Endothelial cell (in vitro differentiated cells): ENCODE data around the gene TBC1D5. TPM values are rescaled to one million over a fixed set of nuclear protein-coding genes. Genes with fewer than 3 reads are reported as not detected.

ENCODE experiments used
- DNase-seq: peaks from one replicate; pipeline ENCODE4 v3.0.0; 2021; ENCODE audit warnings: low spot score
- H3K27ac Mint-ChIP-seq: one replicate; pipeline ENCODE4 v1.8.0; 2021; ENCODE audit warnings: mixed read lengths, inconsistent platforms; ENCODE audit not compliant: unreplicated experiment
- H3K27me3 Mint-ChIP-seq: one replicate; pipeline ENCODE4 v1.8.0; 2021; ENCODE audit warnings: mild to moderate bottlenecking, moderate library complexity, mixed read lengths, inconsistent platforms; ENCODE audit not compliant: unreplicated experiment
- H3K36me3 Mint-ChIP-seq: one replicate; pipeline ENCODE4 v1.8.0; 2021; ENCODE audit warnings: mild to moderate bottlenecking, low read depth, mixed read lengths, inconsistent platforms; ENCODE audit not compliant: unreplicated experiment
- H3K4me1 Mint-ChIP-seq: one replicate; pipeline ENCODE4 v1.8.0; 2021; ENCODE audit warnings: mild to moderate bottlenecking, mixed read lengths, inconsistent platforms; ENCODE audit not compliant: unreplicated experiment
- H3K4me3 Mint-ChIP-seq: one replicate; pipeline ENCODE4 v1.8.0; 2021; ENCODE audit warnings: mild to moderate bottlenecking, mixed read lengths, inconsistent platforms; ENCODE audit not compliant: unreplicated experiment
- H3K9me3 Mint-ChIP-seq: one replicate; pipeline ENCODE4 v1.8.0; 2021; ENCODE audit warnings: mixed read lengths, inconsistent platforms; ENCODE audit not compliant: unreplicated experiment
- total RNA-seq: library from RNA; stranded (reverse); fragmentation: NEBNext Ultra II Directional; extraction: Animal tissue kit (Norgen Biotek cat#: 25700); gene quantifications from one replicate; pipeline ENCODE4 v1.2.1, GENCODE V29; 2021; ENCODE audit not compliant: unreplicated experiment
- TF ChIP-seq, protein P1 (sequence below): fragments of 200-600 bp; sonication (generic); IDR thresholded peaks from one replicate; pipeline ENCODE4 v1.5.0; 2021; ENCODE audit warnings: antibody characterized with exemption; ENCODE audit not compliant: unreplicated experiment

TBC1D5 gene
- total RNA-seq, 1 donor from 2014 or later = 48.2 TPM

DNA sequence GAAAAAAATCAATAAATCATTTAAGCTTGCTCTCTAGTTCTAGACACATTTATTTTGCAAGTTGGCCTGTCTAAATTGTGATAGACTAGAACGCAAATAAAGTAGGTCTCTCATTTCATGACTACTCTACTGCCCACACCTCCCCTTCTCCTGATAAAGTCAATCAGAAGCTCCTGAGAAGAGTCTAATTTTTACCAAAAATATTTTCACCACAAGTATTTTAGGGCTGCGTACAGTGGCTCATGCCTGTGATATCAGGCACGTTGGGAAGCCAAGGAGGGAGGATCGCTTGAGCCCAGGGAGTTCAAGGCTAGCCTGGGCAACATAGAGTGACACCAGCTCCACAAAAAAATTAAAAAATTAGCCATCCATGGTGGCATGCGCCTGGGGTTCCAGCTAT, 136.5 kb downstream of the TBC1D5 start:
- TF ChIP-seq, protein P1, sequence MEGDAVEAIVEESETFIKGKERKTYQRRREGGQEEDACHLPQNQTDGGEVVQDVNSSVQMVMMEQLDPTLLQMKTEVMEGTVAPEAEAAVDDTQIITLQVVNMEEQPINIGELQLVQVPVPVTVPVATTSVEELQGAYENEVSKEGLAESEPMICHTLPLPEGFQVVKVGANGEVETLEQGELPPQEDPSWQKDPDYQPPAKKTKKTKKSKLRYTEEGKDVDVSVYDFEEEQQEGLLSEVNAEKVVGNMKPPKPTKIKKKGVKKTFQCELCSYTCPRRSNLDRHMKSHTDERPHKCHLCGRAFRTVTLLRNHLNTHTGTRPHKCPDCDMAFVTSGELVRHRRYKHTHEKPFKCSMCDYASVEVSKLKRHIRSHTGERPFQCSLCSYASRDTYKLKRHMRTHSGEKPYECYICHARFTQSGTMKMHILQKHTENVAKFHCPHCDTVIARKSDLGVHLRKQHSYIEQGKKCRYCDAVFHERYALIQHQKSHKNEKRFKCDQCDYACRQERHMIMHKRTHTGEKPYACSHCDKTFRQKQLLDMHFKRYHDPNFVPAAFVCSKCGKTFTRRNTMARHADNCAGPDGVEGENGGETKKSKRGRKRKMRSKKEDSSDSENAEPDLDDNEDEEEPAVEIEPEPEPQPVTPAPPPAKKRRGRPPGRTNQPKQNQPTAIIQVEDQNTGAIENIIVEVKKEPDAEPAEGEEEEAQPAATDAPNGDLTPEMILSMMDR = no peak
- H3K4me1 Mint-ChIP-seq = no peaks in the 10 kb centered on the region
- no peak for DNase-seq
- H3K36me3 Mint-ChIP-seq = no peaks in the 10 kb centered on the region
- no peaks in the 10 kb centered on the region for H3K9me3 Mint-ChIP-seq
- no peaks in the 10 kb centered on the region for H3K27me3 Mint-ChIP-seq
- H3K4me3 Mint-ChIP-seq = no peak overlapping the region
- H3K27ac Mint-ChIP-seq = no peak overlapping the region

DNA sequence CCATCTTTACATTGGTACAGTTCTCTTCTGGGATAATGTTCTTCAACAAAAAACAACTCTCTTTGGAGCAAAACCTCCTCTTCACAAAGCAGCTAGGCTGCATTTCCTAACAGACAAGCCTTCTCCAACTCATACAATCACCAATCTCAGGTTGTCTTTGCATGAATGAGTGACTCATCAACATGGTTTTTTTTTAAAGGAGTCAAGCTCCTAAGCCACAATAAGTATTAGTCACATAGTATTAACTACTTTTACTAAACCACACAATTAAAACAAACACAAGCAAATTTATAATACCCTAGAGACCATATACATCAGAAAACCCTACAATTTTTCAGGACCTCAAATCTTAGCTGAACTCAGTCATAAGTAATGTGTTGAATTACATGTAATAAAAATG, 137.4 kb downstream of the TBC1D5 start:
- TF ChIP-seq, protein P1 = no peak
- no peak for DNase-seq
- H3K36me3 Mint-ChIP-seq = no peaks in the 10 kb centered on the region
- H3K4me1 Mint-ChIP-seq = no peaks in the 10 kb centered on the region
- no peak overlapping the region for H3K27ac Mint-ChIP-seq
- H3K9me3 Mint-ChIP-seq = no peaks in the 10 kb centered on the region
- H3K27me3 Mint-ChIP-seq = no peaks in the 10 kb centered on the region
- H3K4me3 Mint-ChIP-seq = no peak overlapping the region

DNA sequence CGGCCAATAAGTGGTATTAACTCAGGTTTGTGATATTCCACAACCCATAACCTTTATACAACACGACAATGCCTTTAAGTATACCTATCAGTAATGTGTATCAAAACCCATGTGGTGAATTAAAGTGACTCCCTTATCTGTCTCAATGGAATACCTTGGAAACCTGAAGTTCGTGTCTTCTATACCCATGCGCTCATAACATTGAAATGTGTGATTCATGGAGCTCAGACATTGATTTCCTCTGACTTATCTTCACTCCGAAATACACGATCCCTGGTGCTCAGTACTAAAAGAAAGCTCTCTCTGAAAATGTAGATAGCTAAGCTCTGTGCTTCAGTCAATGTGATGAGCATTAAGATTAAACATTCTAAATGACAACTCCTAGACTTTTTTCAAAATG, 140.3 kb downstream of the TBC1D5 start:
- peaks cover 4% of the 10 kb centered on the region for H3K36me3 Mint-ChIP-seq
- H3K27ac Mint-ChIP-seq = no peak overlapping the region
- no peaks in the 10 kb centered on the region for H3K27me3 Mint-ChIP-seq
- H3K4me3 Mint-ChIP-seq = no peak overlapping the region
- H3K4me1 Mint-ChIP-seq = no peaks in the 10 kb centered on the region
- H3K9me3 Mint-ChIP-seq = peaks cover 3% of the 10 kb centered on the region
- DNase-seq = no peak
- TF ChIP-seq, protein P1 = no peak

DNA sequence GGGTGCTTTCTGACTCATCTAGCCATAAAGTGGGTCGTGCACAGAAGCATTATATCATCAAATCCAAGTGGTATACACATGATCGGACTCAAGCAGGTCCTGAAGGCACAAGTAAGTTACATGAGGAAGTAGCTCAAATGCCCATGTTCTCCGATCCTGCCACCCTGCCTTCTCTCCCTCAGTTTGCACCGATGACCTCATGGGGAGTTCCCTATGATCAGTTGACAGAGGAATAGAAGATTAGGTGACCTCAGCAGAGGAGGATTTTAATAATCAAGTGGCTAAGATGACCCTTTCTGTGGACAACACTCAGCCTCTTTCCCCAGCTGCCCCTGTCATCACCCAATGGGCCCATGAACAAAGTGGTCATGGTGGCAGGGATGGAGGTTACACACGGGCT, 149.5 kb downstream of the TBC1D5 start:
- H3K4me3 Mint-ChIP-seq = peak overlapping the region; percentile 56
- H3K36me3 Mint-ChIP-seq = peaks cover 22% of the 10 kb centered on the region
- no peak overlapping the region for H3K27ac Mint-ChIP-seq
- H3K4me1 Mint-ChIP-seq = peaks cover 3% of the 10 kb centered on the region
- H3K9me3 Mint-ChIP-seq = peaks cover 14% of the 10 kb centered on the region
- no peaks in the 10 kb centered on the region for H3K27me3 Mint-ChIP-seq
- DNase-seq = no peak
- TF ChIP-seq, protein P1 = no peak

DNA sequence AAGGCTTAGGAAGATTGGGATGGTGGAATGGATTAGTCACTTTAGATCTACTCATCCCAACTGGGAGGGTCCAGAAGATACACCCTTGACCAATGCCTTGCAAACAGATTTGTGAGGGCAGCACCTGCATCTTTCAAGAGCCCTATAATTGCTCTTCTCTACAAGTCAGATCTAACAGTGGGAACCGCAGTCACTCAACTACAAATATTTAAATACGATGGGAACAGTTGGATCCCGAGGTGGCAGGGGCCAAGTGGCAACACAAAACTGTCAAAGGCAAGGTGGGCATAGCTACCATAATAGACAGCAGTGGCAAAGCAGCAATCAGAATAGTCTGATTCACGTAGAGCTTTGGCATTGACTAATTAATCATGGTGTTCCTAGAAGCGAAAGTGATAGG, 152.0 kb downstream of the TBC1D5 start:
- TF ChIP-seq, protein P1 = no peak
- peaks cover 22% of the 10 kb centered on the region for H3K36me3 Mint-ChIP-seq
- H3K27me3 Mint-ChIP-seq = no peaks in the 10 kb centered on the region
- no peak for DNase-seq
- no peak overlapping the region for H3K27ac Mint-ChIP-seq
- peaks cover 14% of the 10 kb centered on the region for H3K9me3 Mint-ChIP-seq
- peak overlapping the region; percentile 23 for H3K4me3 Mint-ChIP-seq
- peaks cover 7% of the 10 kb centered on the region for H3K4me1 Mint-ChIP-seq
